GM18907 (cell line): ENCODE results near the gene VPS50.

Experiments
- ATAC-seq: cut with Tn5 transposase; IDR thresholded peaks from one replicate; pipeline ENCODE4 v1.9.1; 2021; ENCODE audit warnings: mild to moderate bottlenecking, moderate library complexity; ENCODE audit not compliant: unreplicated experiment

VPS50 gene

GRCh38 chr7:93402944-93403343 is 170.8 kb downstream of the VPS50 start:
- ATAC-seq = no peak

DNA sequence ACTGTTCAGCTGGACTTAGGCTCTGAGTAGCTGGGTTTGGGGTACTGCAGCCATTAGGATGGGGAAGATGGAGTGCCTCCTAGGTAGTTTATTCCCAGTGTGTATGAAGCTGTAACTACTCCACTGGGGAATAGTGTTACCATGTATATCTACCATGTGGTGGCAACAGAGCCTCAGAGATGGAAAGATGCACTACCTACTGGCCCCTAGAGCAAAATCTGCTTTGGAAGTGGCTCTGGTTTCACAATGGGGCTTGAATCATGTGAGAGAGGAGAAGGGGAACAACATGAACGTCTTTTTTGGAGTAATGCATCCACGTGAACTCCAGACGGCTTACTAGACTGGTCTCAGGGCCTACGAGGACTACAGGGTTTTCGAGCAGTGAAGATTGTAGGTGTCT is 175.1 kb downstream of the VPS50 start:
- no peak for ATAC-seq

- ATAC-seq = no peak
Observed at GRCh38 chr7:93409324-93409723, 177.2 kb downstream of the VPS50 start.
